ENCODE measurements around the gene CDC42BPB. TPM values are rescaled to one million over a fixed set of nuclear protein-coding genes. Genes with fewer than 3 reads are reported as not detected.

CDC42BPB gene
- total RNA-seq, 1 donor from 2014 or later, result 116 TPM

- Histone ChIP-seq H3K9ac (ENCODE audit: low read length) (no peak overlapping the region), H3K36me3 (ENCODE audit: insufficient read depth, low read length) (peaks cover 13% of the 10 kb centered on the region), H3K27me3 (ENCODE audit: insufficient read depth, low read length) (no peaks in the 10 kb centered on the region), H4K20me1 (ENCODE audit: insufficient read depth, low read length) (peaks cover 89% of the 10 kb centered on the region), H3K4me2 (ENCODE audit: low read length) (no peak overlapping the region), H3K4me3 (ENCODE audit: insufficient read depth, low read depth, low read length) (no peak overlapping the region), H3K27ac (ENCODE audit: low read depth, low read length) (no peak overlapping the region), H3K4me1 (ENCODE audit: insufficient read depth, low read length) (peaks cover 19% of the 10 kb centered on the region), H2AFZ (ENCODE audit: low read depth, low read length) (no peak overlapping the region), H3K9me3 (ENCODE audit: insufficient read depth, low read depth, low read length) (no peaks in the 10 kb centered on the region), H3K79me2 (ENCODE audit: insufficient read depth, low read length) (peaks cover 68% of the 10 kb centered on the region)
- Mint-ChIP-seq H3K27ac (ENCODE audit: unreplicated experiment) (no peak overlapping the region), H3K4me1 (ENCODE audit: low read depth, unreplicated experiment) (peaks cover 19% of the 10 kb centered on the region), H3K27me3 (ENCODE audit: low read depth, unreplicated experiment) (no peaks in the 10 kb centered on the region), H3K9me3 (ENCODE audit: unreplicated experiment) (no peaks in the 10 kb centered on the region), H3K36me3 (ENCODE audit: low read depth, unreplicated experiment) (peaks cover 32% of the 10 kb centered on the region), H3K4me3 (ENCODE audit: unreplicated experiment) (no peak overlapping the region)
- DNase-seq (ENCODE audit: low read depth) (no peak), FAIRE-seq (no peak)
- TF ChIP-seq CTCF (IDR thresholded peaks at IDR 0.05; ENCODE audit: insufficient read depth, low read depth, low read length), result no peak
- TF ChIP-seq EZH2 (IDR thresholded peaks at IDR 0.05; ENCODE audit: insufficient read depth, low read length), result no peak
These were observed 54.1 kb downstream of the CDC42BPB start for GRCh38 chr14:103003351-103003615.

- Histone ChIP-seq H3K4me3 (ENCODE audit: insufficient read depth, low read depth, low read length) (no peak overlapping the region), H3K9ac (ENCODE audit: low read length) (no peak overlapping the region), H3K27ac (ENCODE audit: low read depth, low read length) (no peak overlapping the region), H3K36me3 (ENCODE audit: insufficient read depth, low read length) (peaks cover 13% of the 10 kb centered on the region), H3K27me3 (ENCODE audit: insufficient read depth, low read length) (no peaks in the 10 kb centered on the region), H4K20me1 (ENCODE audit: insufficient read depth, low read length) (peaks cover 89% of the 10 kb centered on the region), H3K79me2 (ENCODE audit: insufficient read depth, low read length) (peaks cover 65% of the 10 kb centered on the region), H3K4me2 (ENCODE audit: low read length) (no peak overlapping the region), H3K9me3 (ENCODE audit: insufficient read depth, low read depth, low read length) (no peaks in the 10 kb centered on the region), H3K4me1 (ENCODE audit: insufficient read depth, low read length) (peaks cover 19% of the 10 kb centered on the region), H2AFZ (ENCODE audit: low read depth, low read length) (no peak overlapping the region)
- peaks cover 23% of the 10 kb centered on the region for H3K4me1 Mint-ChIP-seq (ENCODE audit: low read depth, unreplicated experiment)
- H3K9me3 Mint-ChIP-seq (ENCODE audit: unreplicated experiment), result no peaks in the 10 kb centered on the region
- H3K36me3 Mint-ChIP-seq (ENCODE audit: low read depth, unreplicated experiment), result peaks cover 27% of the 10 kb centered on the region
- DNase-seq (ENCODE audit: low read depth), result no peak
- no peak overlapping the region for H3K4me3 Mint-ChIP-seq (ENCODE audit: unreplicated experiment)
- TF ChIP-seq CTCF (IDR thresholded peaks at IDR 0.05; ENCODE audit: insufficient read depth, low read depth, low read length), result no peak
- no peak for TF ChIP-seq EZH2 (IDR thresholded peaks at IDR 0.05; ENCODE audit: insufficient read depth, low read length)
- no peaks in the 10 kb centered on the region for H3K27me3 Mint-ChIP-seq (ENCODE audit: low read depth, unreplicated experiment)
- H3K27ac Mint-ChIP-seq (ENCODE audit: unreplicated experiment), result no peak overlapping the region
- FAIRE-seq, result no peak
These were observed 54.6 kb downstream of the CDC42BPB start for GRCh38 chr14:103002578-103003350.

GRCh38 chr14:103001651-103002396 lies 55.5 kb downstream of the CDC42BPB start:
- Histone ChIP-seq H3K4me2 (ENCODE audit: low read length) (no peak overlapping the region), H2AFZ (ENCODE audit: low read depth, low read length) (no peak overlapping the region), H3K4me3 (ENCODE audit: insufficient read depth, low read depth, low read length) (no peak overlapping the region), H4K20me1 (ENCODE audit: insufficient read depth, low read length) (peaks cover 89% of the 10 kb centered on the region), H3K36me3 (ENCODE audit: insufficient read depth, low read length) (peaks cover 22% of the 10 kb centered on the region), H3K9me3 (ENCODE audit: insufficient read depth, low read depth, low read length) (no peaks in the 10 kb centered on the region), H3K27ac (ENCODE audit: low read depth, low read length) (no peak overlapping the region), H3K9ac (ENCODE audit: low read length) (no peak overlapping the region), H3K79me2 (ENCODE audit: insufficient read depth, low read length) (peaks cover 67% of the 10 kb centered on the region), H3K4me1 (ENCODE audit: insufficient read depth, low read length) (peaks cover 19% of the 10 kb centered on the region), H3K27me3 (ENCODE audit: insufficient read depth, low read length) (no peaks in the 10 kb centered on the region)
- Mint-ChIP-seq H3K27ac (ENCODE audit: unreplicated experiment) (no peak overlapping the region), H3K4me1 (ENCODE audit: low read depth, unreplicated experiment) (peaks cover 18% of the 10 kb centered on the region), H3K27me3 (ENCODE audit: low read depth, unreplicated experiment) (no peaks in the 10 kb centered on the region), H3K36me3 (ENCODE audit: low read depth, unreplicated experiment) (peaks cover 22% of the 10 kb centered on the region), H3K9me3 (ENCODE audit: unreplicated experiment) (no peaks in the 10 kb centered on the region), H3K4me3 (ENCODE audit: unreplicated experiment) (no peak overlapping the region)
- FAIRE-seq (no peak), DNase-seq (ENCODE audit: low read depth) (no peak)
- TF ChIP-seq EZH2 (IDR thresholded peaks at IDR 0.05; ENCODE audit: insufficient read depth, low read length) (no peak), CTCF (IDR thresholded peaks at IDR 0.05; ENCODE audit: insufficient read depth, low read depth, low read length) (no peak)
